ENCODE data around the gene PNP.

The PNP gene

DNA sequence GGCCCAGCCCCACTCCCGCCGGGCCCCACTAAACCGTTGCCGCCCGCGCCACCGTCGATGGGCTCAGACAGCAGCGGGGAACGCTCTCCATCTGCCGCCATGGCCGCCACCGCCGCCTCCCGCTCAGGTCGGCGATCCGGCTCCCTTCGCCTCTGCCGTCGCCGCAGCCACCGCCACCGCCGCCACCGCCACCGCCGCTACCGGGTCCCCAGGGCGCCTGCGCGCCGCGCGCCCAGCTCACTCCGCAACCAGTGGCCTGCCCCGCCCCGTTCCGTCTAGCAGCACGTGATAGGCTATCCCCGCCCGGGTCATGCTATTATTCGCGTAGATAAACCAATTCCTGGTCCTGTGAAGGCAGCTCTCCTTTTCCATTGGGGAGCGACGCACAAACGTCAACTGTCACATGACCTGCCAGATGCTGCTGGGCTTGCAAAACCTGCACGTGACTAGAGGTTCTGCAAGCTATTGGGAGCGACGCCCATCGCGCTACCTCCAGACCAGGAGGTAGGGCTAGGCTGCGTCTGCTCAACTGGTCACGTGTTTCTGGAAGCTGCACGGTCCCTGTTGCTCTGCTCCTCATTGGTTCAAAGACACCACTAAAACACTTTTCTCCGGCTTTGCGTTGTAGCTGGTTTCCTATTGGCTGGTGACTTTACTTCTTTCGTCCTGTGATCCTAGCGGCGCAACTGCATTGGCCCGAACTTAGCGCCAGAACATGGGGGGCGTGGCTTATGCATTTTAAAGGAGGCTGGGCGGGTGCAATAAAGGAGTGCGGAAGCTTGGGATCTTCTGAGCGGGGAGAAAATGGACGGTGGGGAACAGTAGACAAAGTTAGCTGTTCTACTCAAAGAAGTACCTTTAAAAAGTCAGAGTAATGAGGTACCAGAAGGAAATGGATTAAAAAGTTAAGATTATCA, 7.7 kb upstream of the PNP start, which contains the start of gene PIP4P1 (continued):
- TF ChIP-seq, protein P1, sequence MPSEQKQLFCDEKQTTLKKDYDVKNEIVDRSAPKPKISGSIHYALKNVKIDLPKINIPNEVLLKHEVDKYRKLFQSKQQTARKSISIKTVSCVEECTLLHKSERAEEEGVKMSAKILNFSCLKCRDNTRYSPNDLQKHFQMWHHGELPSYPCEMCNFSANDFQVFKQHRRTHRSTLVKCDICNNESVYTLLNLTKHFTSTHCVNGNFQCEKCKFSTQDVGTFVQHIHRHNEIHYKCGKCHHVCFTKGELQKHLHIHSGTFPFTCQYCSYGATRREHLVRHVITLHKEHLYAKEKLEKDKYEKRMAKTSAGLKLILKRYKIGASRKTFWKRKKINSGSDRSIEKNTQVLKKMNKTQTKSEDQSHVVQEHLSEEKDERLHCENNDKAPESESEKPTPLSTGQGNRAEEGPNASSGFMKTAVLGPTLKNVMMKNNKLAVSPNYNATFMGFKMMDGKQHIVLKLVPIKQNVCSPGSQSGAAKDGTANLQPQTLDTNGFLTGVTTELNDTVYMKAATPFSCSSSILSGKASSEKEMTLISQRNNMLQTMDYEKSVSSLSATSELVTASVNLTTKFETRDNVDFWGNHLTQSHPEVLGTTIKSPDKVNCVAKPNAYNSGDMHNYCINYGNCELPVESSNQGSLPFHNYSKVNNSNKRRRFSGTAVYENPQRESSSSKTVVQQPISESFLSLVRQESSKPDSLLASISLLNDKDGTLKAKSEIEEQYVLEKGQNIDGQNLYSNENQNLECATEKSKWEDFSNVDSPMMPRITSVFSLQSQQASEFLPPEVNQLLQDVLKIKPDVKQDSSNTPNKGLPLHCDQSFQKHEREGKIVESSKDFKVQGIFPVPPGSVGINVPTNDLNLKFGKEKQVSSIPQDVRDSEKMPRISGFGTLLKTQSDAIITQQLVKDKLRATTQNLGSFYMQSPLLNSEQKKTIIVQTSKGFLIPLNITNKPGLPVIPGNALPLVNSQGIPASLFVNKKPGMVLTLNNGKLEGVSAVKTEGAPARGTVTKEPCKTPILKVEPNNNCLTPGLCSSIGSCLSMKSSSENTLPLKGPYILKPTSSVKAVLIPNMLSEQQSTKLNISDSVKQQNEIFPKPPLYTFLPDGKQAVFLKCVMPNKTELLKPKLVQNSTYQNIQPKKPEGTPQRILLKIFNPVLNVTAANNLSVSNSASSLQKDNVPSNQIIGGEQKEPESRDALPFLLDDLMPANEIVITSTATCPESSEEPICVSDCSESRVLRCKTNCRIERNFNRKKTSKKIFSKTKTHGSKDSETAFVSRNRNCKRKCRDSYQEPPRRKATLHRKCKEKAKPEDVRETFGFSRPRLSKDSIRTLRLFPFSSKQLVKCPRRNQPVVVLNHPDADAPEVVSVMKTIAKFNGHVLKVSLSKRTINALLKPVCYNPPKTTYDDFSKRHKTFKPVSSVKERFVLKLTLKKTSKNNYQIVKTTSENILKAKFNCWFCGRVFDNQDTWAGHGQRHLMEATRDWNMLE (tag by site-specific recombination; conservative IDR thresholded peaks at IDR 0.05; ENCODE audit: low read depth), result peak; percentile 44; the same call in 1 of the 2 replicates
- no peak for TF ChIP-seq OVOL3 (tag by site-specific recombination; IDR thresholded peaks at IDR 0.05)
- peak; percentile 59; the same call in 1 of the 2 replicates for TF ChIP-seq ZBTB21 (tag by site-specific recombination; IDR thresholded peaks at IDR 0.05)
- no peak for TF ChIP-seq ZFHX2 (tag by site-specific recombination; conservative IDR thresholded peaks at IDR 0.05)
- no peak for TF ChIP-seq ZNF530 (tag by site-specific recombination; IDR thresholded peaks at IDR 0.05; ENCODE audit: low read depth)
- TF ChIP-seq ZNF114 (tag by site-specific recombination; IDR thresholded peaks at IDR 0.05), result no peak
- TF ChIP-seq, protein P2, sequence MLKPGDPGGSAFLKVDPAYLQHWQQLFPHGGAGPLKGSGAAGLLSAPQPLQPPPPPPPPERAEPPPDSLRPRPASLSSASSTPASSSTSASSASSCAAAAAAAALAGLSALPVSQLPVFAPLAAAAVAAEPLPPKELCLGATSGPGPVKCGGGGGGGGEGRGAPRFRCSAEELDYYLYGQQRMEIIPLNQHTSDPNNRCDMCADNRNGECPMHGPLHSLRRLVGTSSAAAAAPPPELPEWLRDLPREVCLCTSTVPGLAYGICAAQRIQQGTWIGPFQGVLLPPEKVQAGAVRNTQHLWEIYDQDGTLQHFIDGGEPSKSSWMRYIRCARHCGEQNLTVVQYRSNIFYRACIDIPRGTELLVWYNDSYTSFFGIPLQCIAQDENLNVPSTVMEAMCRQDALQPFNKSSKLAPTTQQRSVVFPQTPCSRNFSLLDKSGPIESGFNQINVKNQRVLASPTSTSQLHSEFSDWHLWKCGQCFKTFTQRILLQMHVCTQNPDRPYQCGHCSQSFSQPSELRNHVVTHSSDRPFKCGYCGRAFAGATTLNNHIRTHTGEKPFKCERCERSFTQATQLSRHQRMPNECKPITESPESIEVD (tag by site-specific recombination; IDR thresholded peaks at IDR 0.05), result no peak
- TF ChIP-seq, protein P3, sequence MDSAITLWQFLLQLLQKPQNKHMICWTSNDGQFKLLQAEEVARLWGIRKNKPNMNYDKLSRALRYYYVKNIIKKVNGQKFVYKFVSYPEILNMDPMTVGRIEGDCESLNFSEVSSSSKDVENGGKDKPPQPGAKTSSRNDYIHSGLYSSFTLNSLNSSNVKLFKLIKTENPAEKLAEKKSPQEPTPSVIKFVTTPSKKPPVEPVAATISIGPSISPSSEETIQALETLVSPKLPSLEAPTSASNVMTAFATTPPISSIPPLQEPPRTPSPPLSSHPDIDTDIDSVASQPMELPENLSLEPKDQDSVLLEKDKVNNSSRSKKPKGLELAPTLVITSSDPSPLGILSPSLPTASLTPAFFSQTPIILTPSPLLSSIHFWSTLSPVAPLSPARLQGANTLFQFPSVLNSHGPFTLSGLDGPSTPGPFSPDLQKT (IDR thresholded peaks at IDR 0.05; ENCODE audit: borderline replicate concordance, low read depth, low read length), result no peak
- TF ChIP-seq FEZF1 (tag by site-specific recombination; IDR thresholded peaks at IDR 0.05), result peak; percentile 76
- peak; percentile 78; the same call in 1 of the 2 replicates for TF ChIP-seq ZNF24 (tag by site-specific recombination; IDR thresholded peaks at IDR 0.05)
- no peak for TF ChIP-seq ZNF433 (tag by site-specific recombination; IDR thresholded peaks at IDR 0.05; ENCODE audit: low read depth)
- TF ChIP-seq, protein P4, sequence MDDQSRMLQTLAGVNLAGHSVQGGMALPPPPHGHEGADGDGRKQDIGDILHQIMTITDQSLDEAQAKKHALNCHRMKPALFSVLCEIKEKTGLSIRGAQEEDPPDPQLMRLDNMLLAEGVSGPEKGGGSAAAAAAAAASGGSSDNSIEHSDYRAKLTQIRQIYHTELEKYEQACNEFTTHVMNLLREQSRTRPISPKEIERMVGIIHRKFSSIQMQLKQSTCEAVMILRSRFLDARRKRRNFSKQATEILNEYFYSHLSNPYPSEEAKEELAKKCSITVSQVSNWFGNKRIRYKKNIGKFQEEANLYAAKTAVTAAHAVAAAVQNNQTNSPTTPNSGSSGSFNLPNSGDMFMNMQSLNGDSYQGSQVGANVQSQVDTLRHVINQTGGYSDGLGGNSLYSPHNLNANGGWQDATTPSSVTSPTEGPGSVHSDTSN (CRISPR knock-in tag; IDR thresholded peaks at IDR 0.05), result peak; percentile 43; the same call in 1 of the 2 replicates
- TF ChIP-seq KLF9 (tag by site-specific recombination; IDR thresholded peaks at IDR 0.05; ENCODE audit: low read depth), result peak; percentile 29; the same call in 1 of the 2 replicates
- peak; percentile 98 for TF ChIP-seq ZNF610 (tag by site-specific recombination; IDR thresholded peaks at IDR 0.05; ENCODE audit: borderline replicate concordance)
- no peak for TF ChIP-seq ZNF549 (tag by site-specific recombination; IDR thresholded peaks at IDR 0.05)
- TF ChIP-seq, protein P5, sequence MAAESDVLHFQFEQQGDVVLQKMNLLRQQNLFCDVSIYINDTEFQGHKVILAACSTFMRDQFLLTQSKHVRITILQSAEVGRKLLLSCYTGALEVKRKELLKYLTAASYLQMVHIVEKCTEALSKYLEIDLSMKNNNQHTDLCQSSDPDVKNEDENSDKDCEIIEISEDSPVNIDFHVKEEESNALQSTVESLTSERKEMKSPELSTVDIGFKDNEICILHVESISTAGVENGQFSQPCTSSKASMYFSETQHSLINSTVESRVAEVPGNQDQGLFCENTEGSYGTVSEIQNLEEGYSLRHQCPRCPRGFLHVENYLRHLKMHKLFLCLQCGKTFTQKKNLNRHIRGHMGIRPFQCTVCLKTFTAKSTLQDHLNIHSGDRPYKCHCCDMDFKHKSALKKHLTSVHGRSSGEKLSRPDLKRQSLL (tag by site-specific recombination; IDR thresholded peaks at IDR 0.05), result no peak
- no peak for TF ChIP-seq ZNF112 (tag by site-specific recombination; IDR thresholded peaks at IDR 0.05)
- no peak for TF ChIP-seq ZNF248 (tag by site-specific recombination; IDR thresholded peaks at IDR 0.05)
- peak; percentile 90; the same call in 1 of the 2 replicates for TF ChIP-seq HOXD13 (CRISPR knock-in tag; IDR thresholded peaks at IDR 0.05; ENCODE audit: borderline replicate concordance)
- TF ChIP-seq ZFP69B (tag by site-specific recombination; IDR thresholded peaks at IDR 0.05), result peak; percentile 52; the same call in 1 of the 2 replicates
- TF ChIP-seq ZNF660 (tag by site-specific recombination; IDR thresholded peaks at IDR 0.05), result peak; percentile 37; the same call in 1 of the 2 replicates
- TF ChIP-seq ZNF747 (tag by site-specific recombination; IDR thresholded peaks at IDR 0.05), result no peak
- TF ChIP-seq SCRT2 (tag by site-specific recombination; IDR thresholded peaks at IDR 0.05), result peak; percentile 98
- TF ChIP-seq ZNF292 (tag by site-specific recombination; IDR thresholded peaks at IDR 0.05; ENCODE audit: borderline replicate concordance, low read depth), result no peak
- TF ChIP-seq GLI4 (tag by site-specific recombination; IDR thresholded peaks at IDR 0.05), result no peak
- TF ChIP-seq, protein P6, sequence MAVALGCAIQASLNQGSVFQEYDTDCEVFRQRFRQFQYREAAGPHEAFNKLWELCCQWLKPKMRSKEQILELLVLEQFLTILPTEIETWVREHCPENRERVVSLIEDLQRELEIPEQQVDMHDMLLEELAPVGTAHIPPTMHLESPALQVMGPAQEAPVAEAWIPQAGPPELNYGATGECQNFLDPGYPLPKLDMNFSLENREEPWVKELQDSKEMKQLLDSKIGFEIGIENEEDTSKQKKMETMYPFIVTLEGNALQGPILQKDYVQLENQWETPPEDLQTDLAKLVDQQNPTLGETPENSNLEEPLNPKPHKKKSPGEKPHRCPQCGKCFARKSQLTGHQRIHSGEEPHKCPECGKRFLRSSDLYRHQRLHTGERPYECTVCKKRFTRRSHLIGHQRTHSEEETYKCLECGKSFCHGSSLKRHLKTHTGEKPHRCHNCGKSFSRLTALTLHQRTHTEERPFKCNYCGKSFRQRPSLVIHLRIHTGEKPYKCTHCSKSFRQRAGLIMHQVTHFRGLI (tag by site-specific recombination; IDR thresholded peaks at IDR 0.05), result peak; percentile 99

Measured in HEK293 (cell line).